Lower leg skin (tissue), 3 donors: ENCODE measurements around the gene GRID2.

Source experiments
- POLR2A ChIP-seq, 2 donors: fragments of 450-650 bp; IDR thresholded peaks; one replicate each; pipeline ENCODE4 v1.6.1; 2016 to 2017; ENCODE audit warnings: antibody characterized with exemption in 2 of 2, mild to moderate bottlenecking in 1 of 2, moderate library complexity in 1 of 2
- TF ChIP-seq, protein P1 (sequence below), 3 donors: fragments of 450-650 bp; IDR thresholded peaks; one replicate each; pipeline ENCODE4 v1.5.1; 2016; ENCODE audit warnings: antibody characterized with exemption in 3 of 3, mild to moderate bottlenecking in 3 of 3, moderate library complexity in 2 of 3

DNA sequence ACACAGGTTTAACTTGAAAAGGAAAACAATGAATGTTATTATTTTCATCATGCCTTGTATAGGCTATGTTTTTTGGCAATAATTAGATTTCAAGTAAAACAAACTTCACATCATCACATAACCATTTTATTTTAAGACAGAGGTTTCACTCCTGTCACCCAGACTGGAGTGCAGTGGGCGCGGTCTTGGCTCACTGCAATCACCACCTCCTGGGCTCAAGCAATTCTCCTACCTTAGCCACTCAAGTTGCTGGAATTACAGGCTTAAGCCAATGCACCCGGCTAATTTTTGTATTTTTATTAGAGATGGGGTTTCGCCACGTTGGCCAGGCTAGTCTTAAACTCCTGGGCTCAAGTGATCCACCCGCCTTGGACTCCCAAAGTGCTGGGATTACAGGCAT, 866.2 kb downstream of the GRID2 start:
- TF ChIP-seq, protein P1, sequence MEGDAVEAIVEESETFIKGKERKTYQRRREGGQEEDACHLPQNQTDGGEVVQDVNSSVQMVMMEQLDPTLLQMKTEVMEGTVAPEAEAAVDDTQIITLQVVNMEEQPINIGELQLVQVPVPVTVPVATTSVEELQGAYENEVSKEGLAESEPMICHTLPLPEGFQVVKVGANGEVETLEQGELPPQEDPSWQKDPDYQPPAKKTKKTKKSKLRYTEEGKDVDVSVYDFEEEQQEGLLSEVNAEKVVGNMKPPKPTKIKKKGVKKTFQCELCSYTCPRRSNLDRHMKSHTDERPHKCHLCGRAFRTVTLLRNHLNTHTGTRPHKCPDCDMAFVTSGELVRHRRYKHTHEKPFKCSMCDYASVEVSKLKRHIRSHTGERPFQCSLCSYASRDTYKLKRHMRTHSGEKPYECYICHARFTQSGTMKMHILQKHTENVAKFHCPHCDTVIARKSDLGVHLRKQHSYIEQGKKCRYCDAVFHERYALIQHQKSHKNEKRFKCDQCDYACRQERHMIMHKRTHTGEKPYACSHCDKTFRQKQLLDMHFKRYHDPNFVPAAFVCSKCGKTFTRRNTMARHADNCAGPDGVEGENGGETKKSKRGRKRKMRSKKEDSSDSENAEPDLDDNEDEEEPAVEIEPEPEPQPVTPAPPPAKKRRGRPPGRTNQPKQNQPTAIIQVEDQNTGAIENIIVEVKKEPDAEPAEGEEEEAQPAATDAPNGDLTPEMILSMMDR (IDR thresholded peaks at IDR 0.05), result no peak
- TF ChIP-seq POLR2A (IDR thresholded peaks at IDR 0.05), result no peak
